HFF-Myc (cell line): Measurements from ENCODE around the gene MPHOSPH9.

Experiments
- DNase-seq: peaks from one replicate; pipeline ENCODE4 v3.0.0-alpha.2; 2011; ENCODE audit warnings: low read depth; ENCODE audit errors: extremely low read depth
- H3K4me3 ChIP-seq: replicated peaks from 2 replicates; pipeline ENCODE4 v1.5.1; 2011; ENCODE audit warnings: low read depth, mild to moderate bottlenecking, control low read depth, low read length
- CTCF ChIP-seq: IDR thresholded peaks from 2 replicates; pipeline ENCODE4 v1.5.1; 2012; ENCODE audit warnings: mild to moderate bottlenecking, low read depth, low read length, control low read depth; ENCODE audit errors: missing control alignments

The MPHOSPH9 gene

GRCh38 chr12:123232807-123233504, at the start of gene MPHOSPH9, which contains the start of gene MTRFR:
Gene MPHOSPH9, minus strand, starts transcription at chr12:123233141. Its CDS starts 2,777 bp downstream, at chr12:123230364.
Gene MTRFR, plus strand, starts transcription at chr12:123233436. Its CDS starts 20,239 bp downstream, at chr12:123253675.
- H3K4me3 ChIP-seq = peak within 1 kb of the TSS; percentile 80
- peak; percentile 98 for DNase-seq
- TF ChIP-seq CTCF = no peak

- no peak for DNase-seq
- no peak for TF ChIP-seq CTCF
- H3K4me3 ChIP-seq = no peak overlapping the region
Measured at GRCh38 chr12:123282111-123282510, 49.2 kb upstream of the MPHOSPH9 start.

GRCh38 chr12:123280971-123281370, 48.0 kb upstream of the MPHOSPH9 start:
- no peak overlapping the region for H3K4me3 ChIP-seq
- no peak for DNase-seq
- TF ChIP-seq CTCF = no peak

GRCh38 chr12:123278101-123278627, 45.2 kb upstream of the MPHOSPH9 start:
- no peak for TF ChIP-seq CTCF
- no peak for DNase-seq
- H3K4me3 ChIP-seq = no peak overlapping the region

- no peak for TF ChIP-seq CTCF
- no peak for DNase-seq
- no peak overlapping the region for H3K4me3 ChIP-seq
Measured at GRCh38 chr12:123273166-123273565, 40.2 kb upstream of the MPHOSPH9 start.

GRCh38 chr12:123271001-123271668, 38.2 kb upstream of the MPHOSPH9 start:
- no peak for DNase-seq
- TF ChIP-seq CTCF = peak; percentile 12
- H3K4me3 ChIP-seq = peak overlapping the region; percentile 80
